PC-3 (cell line): Measurements from ENCODE around the gene TAAR2. TPM values are rescaled to one million over a fixed set of nuclear protein-coding genes. Genes with fewer than 3 reads are reported as not detected.
"Not testable (repeated sequence)": the region's sequence is repeated elsewhere in the genome, so short reads cannot be mapped to it uniquely, and the experiment has no call there.

Experiments used
- ATAC-seq: fragments of 200-7000 bp; cut with Tn5 transposase; 2 replicates; pipeline ENCODE4 v1.9.1; 2020; ENCODE audit warnings: mild to moderate bottlenecking, moderate library complexity
- BruUV-seq: library from RNA; stranded (reverse); fragments of 400-500 nt; replicated peaks from 2 replicates; lab custom pipeline; 2021; lab: Mats Ljungman, UMichigan
- CTCF ChIA-PET: fragments of 300-600 bp; sonication (Branson Sonifier 250); formaldehyde crosslinking; loops from one replicate; lab custom pipeline; 2022; ENCODE audit warnings: antibody characterized with exemption; lab: Charles Lee
- POLR2A ChIA-PET: fragments of 300-600 bp; sonication (Branson Sonifier 250); formaldehyde crosslinking; loops from one replicate; lab custom pipeline; 2022; ENCODE audit warnings: antibody characterized with exemption; ENCODE audit not compliant: unreplicated experiment; lab: Charles Lee
- DNase-seq: peaks from one replicate; pipeline ENCODE4 v3.0.0-alpha.2; 2015
- H2AFZ ChIP-seq: fragments of 300-600 bp; sonication (generic); 2 replicates; pipeline ENCODE4 v1.6.0; 2016; ENCODE audit warnings: antibody characterized with exemption, low read length
- H3F3A ChIP-seq: fragments of 300-600 bp; sonication (generic); one replicate; pipeline ENCODE4 v1.6.0; 2017; ENCODE audit warnings: antibody characterized with exemption, low read length, control low read depth, mild to moderate bottlenecking; ENCODE audit not compliant: unreplicated experiment
- H3K27ac ChIP-seq: fragments of 300-600 bp; sonication (generic); 2 replicates; pipeline ENCODE4 v1.5.1; 2016; ENCODE audit warnings: mild to moderate bottlenecking, low read length
- H3K27me3 ChIP-seq: fragments of 300-600 bp; sonication (generic); 2 replicates; pipeline ENCODE4 v1.6.1; 2016; ENCODE audit warnings: low read length, mixed read lengths
- H3K36me3 ChIP-seq: fragments of 300-600 bp; sonication (generic); 2 replicates; pipeline ENCODE4 v1.6.1; 2016; ENCODE audit warnings: low read depth, mixed run types, low read length, mixed read lengths
- H3K4me1 ChIP-seq: fragments of 300-600 bp; sonication (generic); 2 replicates; pipeline ENCODE4 v1.5.1; 2016; ENCODE audit warnings: low read length; ENCODE audit not compliant: insufficient read depth
- H3K4me2 ChIP-seq: fragments of 300-600 bp; sonication (generic); 2 replicates; pipeline ENCODE4 v1.6.0; 2016; ENCODE audit warnings: low read length
- H3K4me3 ChIP-seq: fragments of 300-600 bp; sonication (generic); 2 replicates; pipeline ENCODE4 v1.5.1; 2016; ENCODE audit warnings: mild to moderate bottlenecking, low read length, mixed read lengths
- H3K79me2 ChIP-seq: fragments of 300-600 bp; sonication (generic); 2 replicates; pipeline ENCODE4 v1.6.1; 2017; ENCODE audit warnings: low read length, mixed read lengths
- H3K9ac ChIP-seq: fragments of 300-600 bp; sonication (generic); 2 replicates; pipeline ENCODE4 v1.6.0; 2016; ENCODE audit warnings: mild to moderate bottlenecking, low read length
- H3K9me2 ChIP-seq: fragments of 300-600 bp; sonication (generic); replicated peaks from 2 replicates; pipeline ENCODE4 v1.6.1; 2016; ENCODE audit warnings: mixed run types, low read length, mixed read lengths
- H3K9me3 ChIP-seq: fragments of 300-600 bp; sonication (generic); 2 replicates; pipeline ENCODE4 v1.6.1; 2016; ENCODE audit warnings: low read length, mixed read lengths
- H4K20me1 ChIP-seq: fragments of 300-600 bp; sonication (generic); 2 replicates; pipeline ENCODE4 v1.6.1; 2016; ENCODE audit warnings: low read length, mixed read lengths
- EZH2 ChIP-seq: fragments of 300-600 bp; sonication (generic); IDR thresholded peaks from one replicate; pipeline ENCODE4 v1.6.1; 2017; ENCODE audit warnings: antibody characterized with exemption, mild to moderate bottlenecking, low read length; ENCODE audit not compliant: unreplicated experiment
- EZH2phosphoT487 ChIP-seq: fragments of 300-600 bp; sonication (generic); IDR thresholded peaks from 2 replicates; pipeline ENCODE4 v1.6.1; 2018; ENCODE audit warnings: mild to moderate bottlenecking, antibody characterized with exemption, low read length, borderline replicate concordance
- intact Hi-C: fragments of 100-400 bp; cut with micrococcal nuclease; formaldehyde crosslinking; loops from 2 replicates; pipeline ENCODE4 v1.9.0; 2023
- total RNA-seq: library from RNA; depleted of rRNA; stranded (reverse); fragments of >200 nt; gene quantifications from 2 replicates; pipeline ENCODE4 v1.2.3, GENCODE V29; 2014
- TF ChIP-seq, protein P1 (sequence below): fragments of 300-600 bp; sonication (generic); conservative IDR thresholded peaks from 2 replicates; pipeline ENCODE4 v1.5.1; 2017; ENCODE audit warnings: antibody characterized with exemption, low read depth, mild to moderate bottlenecking, low read length

Gene TAAR2
- total RNA-seq, 1 experiment from 2014 or later: not detected

DNA sequence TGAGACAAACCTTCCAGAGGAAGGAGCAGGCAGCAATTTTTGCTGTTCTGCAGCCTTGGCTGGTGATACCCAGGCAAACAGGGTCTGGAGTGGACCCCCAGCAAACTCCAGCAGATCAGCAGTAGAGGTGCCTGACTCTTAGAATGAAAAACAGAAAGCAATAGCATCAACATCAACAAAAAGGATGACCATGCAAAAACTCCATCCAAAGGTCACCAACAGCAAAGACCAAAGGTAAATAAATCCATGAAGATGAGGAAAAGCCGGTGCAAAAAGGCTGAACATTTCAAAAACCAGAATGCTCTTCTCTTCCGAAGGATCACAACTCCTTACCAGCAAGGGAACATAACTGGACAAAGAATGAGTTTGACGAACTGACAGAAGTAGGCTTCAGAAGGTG, 11.8 kb upstream of the TAAR2 start:
- H3K36me3 ChIP-seq, H3K27me3 ChIP-seq, ATAC-seq, H2AFZ ChIP-seq, H3K9ac ChIP-seq, BruUV-seq, H3K4me2 ChIP-seq, H3K9me2 ChIP-seq, H3K4me3 ChIP-seq, H3K27ac ChIP-seq, POLR2A ChIA-PET, CTCF ChIA-PET, DNase-seq, H3K9me3 ChIP-seq, H3K79me2 ChIP-seq, intact Hi-C loops, H3F3A ChIP-seq, H3K4me1 ChIP-seq, H4K20me1 ChIP-seq: not testable (repeated sequence)

DNA sequence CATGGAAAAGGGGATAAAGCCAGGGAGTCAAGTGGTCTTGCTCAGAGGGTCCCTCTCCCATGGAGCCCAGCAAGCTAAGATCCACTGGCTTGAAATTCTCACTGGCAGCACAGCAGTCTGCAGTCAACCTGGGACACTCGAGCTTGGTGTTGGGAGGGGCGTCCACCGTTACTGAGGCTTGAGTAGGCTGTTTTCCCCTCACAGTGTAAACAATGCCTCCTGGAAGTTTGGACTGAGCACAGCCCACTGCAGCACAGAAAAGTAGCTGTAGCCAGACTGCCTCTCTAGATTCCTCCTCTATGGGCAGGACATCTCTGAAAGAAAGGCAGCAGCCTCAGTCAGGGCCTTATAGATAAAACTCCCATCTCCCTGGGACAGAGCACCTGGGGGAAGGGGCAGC, 11.2 kb upstream of the TAAR2 start:
- POLR2A ChIA-PET: not testable (repeated sequence)

DNA sequence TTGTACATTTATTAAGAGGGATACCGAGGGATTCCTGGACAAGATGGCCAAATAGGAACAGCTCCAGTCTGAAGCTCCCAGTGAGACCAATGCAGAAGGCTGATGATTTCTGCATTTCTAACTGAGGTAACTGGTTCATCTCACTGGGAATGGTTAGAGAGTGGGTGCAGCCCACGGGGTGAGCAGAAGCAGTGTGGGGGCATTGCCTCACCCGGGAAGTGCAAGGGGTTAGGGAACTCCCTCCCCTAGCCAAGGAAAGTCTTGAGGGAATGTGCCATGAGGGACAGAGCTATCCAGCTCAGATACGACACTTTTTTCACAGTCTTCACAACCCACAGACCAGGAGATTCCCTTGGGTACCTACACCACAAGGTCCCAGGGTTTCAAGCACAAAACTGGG, 10.7 kb upstream of the TAAR2 start:
- no peak for ATAC-seq
- no peak overlapping the region for H3K4me3 ChIP-seq

More for the DNA sequence above, 11.2 kb upstream of the TAAR2 start:
- BruUV-seq, ATAC-seq, H3K4me1 ChIP-seq, H4K20me1 ChIP-seq, H3K9ac ChIP-seq, intact Hi-C loops, H3K27ac ChIP-seq, H3K4me3 ChIP-seq, H3K36me3 ChIP-seq, H2AFZ ChIP-seq, H3K9me3 ChIP-seq, CTCF ChIA-PET, H3F3A ChIP-seq, DNase-seq, H3K79me2 ChIP-seq, H3K27me3 ChIP-seq, H3K9me2 ChIP-seq, H3K4me2 ChIP-seq: not testable (repeated sequence)

DNA sequence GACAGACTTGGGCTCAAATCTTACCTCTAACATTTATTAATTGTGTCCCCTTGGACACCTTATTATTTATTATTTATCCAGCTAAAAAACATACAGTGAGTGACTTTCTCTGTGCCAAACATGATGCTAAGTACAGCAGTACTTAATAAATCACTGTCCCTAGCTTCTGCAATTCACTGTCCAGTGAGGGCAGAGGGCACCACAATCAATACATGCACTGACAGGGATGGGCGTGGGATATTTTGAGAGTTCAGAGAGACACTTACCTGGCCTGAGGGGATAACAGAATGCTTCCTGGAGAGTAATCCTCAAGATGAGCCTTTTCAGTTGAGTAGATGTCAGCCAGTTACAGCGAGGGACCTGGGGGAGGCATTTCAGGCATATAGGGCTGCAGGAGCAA, 9.3 kb upstream of the TAAR2 start:
- H3K9ac ChIP-seq: no peak overlapping the region
- no peaks in the 10 kb centered on the region for H3K9me3 ChIP-seq
- TF ChIP-seq EZH2 (no peak), EZH2phosphoT487 (no peak)
- no peak for DNase-seq
- ChIA-PET CTCF (no interaction called here), POLR2A (no interaction called here)
- no peak for ATAC-seq
- H3K79me2 ChIP-seq: no peaks in the 10 kb centered on the region
- no peak overlapping the region for H3K27ac ChIP-seq
- H3K27me3 ChIP-seq: no peaks in the 10 kb centered on the region
- H3K4me3 ChIP-seq: no peak overlapping the region
- H2AFZ ChIP-seq: no peak overlapping the region
- H3K4me1 ChIP-seq: no peaks in the 10 kb centered on the region
- H3K4me2 ChIP-seq: no peak overlapping the region
- BruUV-seq: no TSS peak
- H3F3A ChIP-seq: no peaks in the 10 kb centered on the region
- no peaks in the 10 kb centered on the region for H4K20me1 ChIP-seq
- intact Hi-C loops: no loop called here
- no peaks in the 10 kb centered on the region for H3K9me2 ChIP-seq
- no peaks in the 10 kb centered on the region for H3K36me3 ChIP-seq

More for the DNA sequence above, 10.7 kb upstream of the TAAR2 start:
- H3K9ac ChIP-seq: no peak overlapping the region
- H3K9me2 ChIP-seq: no peaks in the 10 kb centered on the region
- TF ChIP-seq, protein P1, sequence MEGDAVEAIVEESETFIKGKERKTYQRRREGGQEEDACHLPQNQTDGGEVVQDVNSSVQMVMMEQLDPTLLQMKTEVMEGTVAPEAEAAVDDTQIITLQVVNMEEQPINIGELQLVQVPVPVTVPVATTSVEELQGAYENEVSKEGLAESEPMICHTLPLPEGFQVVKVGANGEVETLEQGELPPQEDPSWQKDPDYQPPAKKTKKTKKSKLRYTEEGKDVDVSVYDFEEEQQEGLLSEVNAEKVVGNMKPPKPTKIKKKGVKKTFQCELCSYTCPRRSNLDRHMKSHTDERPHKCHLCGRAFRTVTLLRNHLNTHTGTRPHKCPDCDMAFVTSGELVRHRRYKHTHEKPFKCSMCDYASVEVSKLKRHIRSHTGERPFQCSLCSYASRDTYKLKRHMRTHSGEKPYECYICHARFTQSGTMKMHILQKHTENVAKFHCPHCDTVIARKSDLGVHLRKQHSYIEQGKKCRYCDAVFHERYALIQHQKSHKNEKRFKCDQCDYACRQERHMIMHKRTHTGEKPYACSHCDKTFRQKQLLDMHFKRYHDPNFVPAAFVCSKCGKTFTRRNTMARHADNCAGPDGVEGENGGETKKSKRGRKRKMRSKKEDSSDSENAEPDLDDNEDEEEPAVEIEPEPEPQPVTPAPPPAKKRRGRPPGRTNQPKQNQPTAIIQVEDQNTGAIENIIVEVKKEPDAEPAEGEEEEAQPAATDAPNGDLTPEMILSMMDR: no peak
- TF ChIP-seq EZH2 (no peak), EZH2phosphoT487 (no peak)
- DNase-seq: no peak
- H3K4me2 ChIP-seq: no peak overlapping the region
- CTCF ChIA-PET: no interaction called here
- no peaks in the 10 kb centered on the region for H4K20me1 ChIP-seq
- H2AFZ ChIP-seq: no peak overlapping the region
- POLR2A ChIA-PET: no interaction called here
- no peaks in the 10 kb centered on the region for H3K4me1 ChIP-seq
- no peaks in the 10 kb centered on the region for H3K9me3 ChIP-seq
- no peak overlapping the region for H3K27ac ChIP-seq
- no peaks in the 10 kb centered on the region for H3K79me2 ChIP-seq
- intact Hi-C loops: no loop called here
- no peaks in the 10 kb centered on the region for H3F3A ChIP-seq
- no peaks in the 10 kb centered on the region for H3K27me3 ChIP-seq
- BruUV-seq: no TSS peak
- H3K36me3 ChIP-seq: no peaks in the 10 kb centered on the region
